ENCODE results near the gene TCF20.

DNA sequence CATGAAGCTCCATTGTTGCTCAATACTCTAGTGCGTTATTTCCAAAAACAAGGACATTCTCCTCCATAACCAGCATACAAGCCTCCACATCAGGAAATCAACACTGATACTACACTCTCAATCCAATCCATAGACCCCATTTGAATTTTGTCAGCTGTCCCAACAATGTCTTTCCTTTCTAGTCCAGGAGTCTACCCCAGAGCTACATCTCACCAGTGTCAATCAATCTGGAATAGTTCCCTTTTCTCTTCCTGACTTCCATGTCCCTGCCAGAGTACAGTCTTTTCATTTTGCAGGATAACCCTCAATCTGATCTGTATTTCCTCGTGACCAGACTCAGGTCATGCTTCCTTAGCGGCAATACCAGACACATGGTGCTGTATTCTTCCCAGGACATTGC lies 43.0 kb downstream of the TCF20 start:
- no peak for TF ChIP-seq POLR2AphosphoS5 (IDR thresholded peaks at IDR 0.05; ENCODE audit: low read depth)
- TF ChIP-seq, protein P1, sequence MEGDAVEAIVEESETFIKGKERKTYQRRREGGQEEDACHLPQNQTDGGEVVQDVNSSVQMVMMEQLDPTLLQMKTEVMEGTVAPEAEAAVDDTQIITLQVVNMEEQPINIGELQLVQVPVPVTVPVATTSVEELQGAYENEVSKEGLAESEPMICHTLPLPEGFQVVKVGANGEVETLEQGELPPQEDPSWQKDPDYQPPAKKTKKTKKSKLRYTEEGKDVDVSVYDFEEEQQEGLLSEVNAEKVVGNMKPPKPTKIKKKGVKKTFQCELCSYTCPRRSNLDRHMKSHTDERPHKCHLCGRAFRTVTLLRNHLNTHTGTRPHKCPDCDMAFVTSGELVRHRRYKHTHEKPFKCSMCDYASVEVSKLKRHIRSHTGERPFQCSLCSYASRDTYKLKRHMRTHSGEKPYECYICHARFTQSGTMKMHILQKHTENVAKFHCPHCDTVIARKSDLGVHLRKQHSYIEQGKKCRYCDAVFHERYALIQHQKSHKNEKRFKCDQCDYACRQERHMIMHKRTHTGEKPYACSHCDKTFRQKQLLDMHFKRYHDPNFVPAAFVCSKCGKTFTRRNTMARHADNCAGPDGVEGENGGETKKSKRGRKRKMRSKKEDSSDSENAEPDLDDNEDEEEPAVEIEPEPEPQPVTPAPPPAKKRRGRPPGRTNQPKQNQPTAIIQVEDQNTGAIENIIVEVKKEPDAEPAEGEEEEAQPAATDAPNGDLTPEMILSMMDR (IDR thresholded peaks at IDR 0.05; ENCODE audit: insufficient read depth, low read length) = no peak
- no peak for TF ChIP-seq SPI1 (IDR thresholded peaks at IDR 0.05; ENCODE audit: borderline replicate concordance, low read depth)
- TF ChIP-seq GABPA (IDR thresholded peaks at IDR 0.05; ENCODE audit: low read depth) = no peak
